Myocyte (in vitro differentiated cells): ENCODE results near the gene DNAH1. TPM values are rescaled to one million over a fixed set of nuclear protein-coding genes. Genes with fewer than 3 reads are reported as not detected.

Experiments used
- DNase-seq: peaks from one replicate; pipeline ENCODE4 v3.0.0-alpha.2; 2012; ENCODE audit warnings: low read depth
- total RNA-seq: library from RNA; depleted of rRNA; stranded (reverse); fragments of >200 nt; gene quantifications from 2 replicates; pipeline ENCODE4 v1.2.3, GENCODE V29; 2014

Gene DNAH1
- total RNA-seq, 1 donor from 2014 or later, result 1.9 TPM

GRCh38 chr3:52356126-52356525, 40.0 kb downstream of the DNAH1 start:
- DNase-seq, result no peak

DNA sequence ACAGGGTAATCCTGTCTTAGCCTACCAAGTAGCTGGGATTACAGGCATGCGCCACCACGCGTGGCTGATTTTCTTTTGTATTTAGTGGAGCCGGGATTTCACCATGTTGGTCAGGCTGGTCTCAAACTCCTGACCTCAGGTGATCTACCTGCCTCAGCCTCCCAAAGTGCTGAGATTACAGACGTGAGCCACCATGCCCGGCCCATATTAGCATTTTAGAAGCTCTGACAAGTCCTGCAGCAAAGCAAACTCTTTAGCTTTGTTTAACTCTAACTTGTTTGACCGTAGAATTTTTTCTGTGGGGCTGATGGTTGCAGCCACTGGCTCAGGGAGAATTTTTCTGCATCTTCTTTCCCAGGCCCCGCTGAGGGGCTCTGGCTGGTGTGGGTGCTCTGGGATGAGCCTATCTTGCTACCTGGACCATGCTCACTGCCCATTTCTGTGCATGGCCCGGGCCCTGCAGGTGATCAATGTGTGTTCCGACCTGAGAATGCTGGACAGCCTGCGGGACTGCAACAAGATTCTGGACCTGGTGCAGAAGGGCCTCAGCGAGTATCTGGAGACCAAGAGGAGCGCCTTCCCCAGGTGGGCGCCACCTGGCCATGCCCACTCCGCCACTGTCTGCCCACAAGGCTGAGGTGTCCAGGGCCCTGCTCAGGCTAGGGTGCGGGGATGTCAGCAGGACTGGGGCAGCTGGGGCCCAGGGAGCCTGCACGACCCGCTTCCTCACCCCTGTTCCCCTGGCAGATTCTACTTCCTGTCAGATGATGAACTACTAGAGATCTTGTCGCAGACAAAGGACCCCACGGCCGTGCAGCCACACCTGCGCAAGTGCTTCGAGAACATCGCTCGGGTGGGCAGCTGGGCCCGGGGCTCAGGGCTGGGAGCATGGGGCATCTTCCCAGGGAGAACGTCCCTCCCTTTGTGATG, 41.3 kb downstream of the DNAH1 start:
- DNase-seq, result no peak

GRCh38 chr3:52358362-52358940, 42.3 kb downstream of the DNAH1 start:
- no peak for DNase-seq

- DNase-seq, result no peak
Measured at GRCh38 chr3:52359116-52359855, 43.2 kb downstream of the DNAH1 start.

GRCh38 chr3:52361011-52361410, 44.9 kb downstream of the DNAH1 start:
- no peak for DNase-seq

- DNase-seq, result no peak
Measured at GRCh38 chr3:52361454-52361853, 45.3 kb downstream of the DNAH1 start.

DNA sequence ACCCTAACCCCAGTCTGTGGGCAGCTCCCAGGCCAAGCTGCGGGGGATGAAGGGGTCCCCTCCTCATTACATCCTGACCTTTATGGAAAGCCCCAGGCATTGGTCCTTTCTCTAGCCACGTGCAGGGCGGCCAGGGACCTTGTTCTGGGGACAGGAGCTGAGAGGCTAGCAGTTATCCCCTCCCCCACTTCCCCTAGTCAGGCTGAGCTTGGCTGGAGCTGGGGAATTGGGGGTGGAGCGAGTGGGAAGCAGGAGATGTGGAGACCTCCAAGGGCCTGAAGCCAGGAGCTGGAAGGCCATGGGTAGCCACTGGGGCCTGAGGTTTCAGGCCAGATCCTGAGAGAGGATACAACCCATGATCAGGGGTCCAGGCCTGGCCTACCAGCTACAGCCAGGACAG, 45.8 kb downstream of the DNAH1 start:
- DNase-seq, result no peak

DNA sequence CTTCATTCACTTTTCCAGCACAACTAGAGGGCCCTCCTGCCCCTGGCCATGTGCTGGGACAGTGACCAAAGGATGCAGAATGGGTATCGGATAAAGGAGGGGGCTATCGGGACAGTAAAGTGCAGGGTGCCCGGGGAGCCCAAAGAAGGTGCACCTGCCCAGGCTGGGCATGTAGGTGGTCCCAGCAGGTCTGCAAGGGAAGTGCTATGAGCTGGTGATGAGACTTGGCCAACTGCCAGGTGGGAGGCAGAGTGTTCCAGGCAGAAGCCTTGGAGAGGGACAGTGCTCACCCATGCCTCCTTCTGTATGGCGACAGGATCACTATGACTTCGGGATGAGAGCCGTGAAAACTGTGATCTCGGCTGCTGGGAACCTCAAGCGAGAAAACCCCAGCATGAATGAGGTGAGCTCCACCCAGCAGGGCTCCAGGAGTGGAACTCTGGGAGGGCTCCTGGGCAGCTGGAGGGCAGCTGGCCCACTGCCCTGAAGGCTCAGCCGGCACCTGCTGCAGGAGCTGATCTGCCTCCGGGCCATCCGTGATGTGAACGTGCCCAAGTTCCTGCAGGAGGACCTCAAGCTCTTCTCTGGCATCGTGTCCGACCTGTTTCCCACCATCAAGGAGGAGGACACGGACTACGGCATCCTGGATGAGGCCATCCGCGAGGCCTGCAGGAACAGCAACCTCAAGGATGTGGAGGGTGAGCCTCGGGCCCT, 48.4 kb downstream of the DNAH1 start:
- DNase-seq, result no peak

- DNase-seq, result no peak
Measured at GRCh38 chr3:52366527-52366926, 50.4 kb downstream of the DNAH1 start.

GRCh38 chr3:52367891-52368880, 52.1 kb downstream of the DNAH1 start:
- DNase-seq, result no peak

DNA sequence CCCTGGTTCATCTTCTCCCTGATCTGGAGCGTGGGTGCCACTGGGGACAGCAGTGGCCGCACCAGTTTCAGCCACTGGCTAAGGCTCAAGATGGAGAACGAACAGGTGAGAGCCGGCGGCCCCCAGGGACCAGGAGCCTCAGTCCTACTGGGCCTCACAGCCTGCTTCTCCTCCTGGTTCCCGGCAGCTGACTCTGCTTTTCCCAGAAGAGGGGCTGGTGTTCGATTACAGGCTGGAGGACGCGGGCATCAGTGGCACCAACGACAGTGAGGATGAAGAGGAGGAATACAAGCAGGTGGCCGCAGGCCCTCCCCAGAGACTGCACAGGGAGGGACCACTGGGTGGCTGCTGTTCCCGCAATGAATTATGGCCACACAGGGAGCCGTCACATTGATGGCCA, 54.4 kb downstream of the DNAH1 start:
- no peak for DNase-seq

GRCh38 chr3:52372822-52373504, 56.8 kb downstream of the DNAH1 start:
- DNase-seq, result no peak

DNA sequence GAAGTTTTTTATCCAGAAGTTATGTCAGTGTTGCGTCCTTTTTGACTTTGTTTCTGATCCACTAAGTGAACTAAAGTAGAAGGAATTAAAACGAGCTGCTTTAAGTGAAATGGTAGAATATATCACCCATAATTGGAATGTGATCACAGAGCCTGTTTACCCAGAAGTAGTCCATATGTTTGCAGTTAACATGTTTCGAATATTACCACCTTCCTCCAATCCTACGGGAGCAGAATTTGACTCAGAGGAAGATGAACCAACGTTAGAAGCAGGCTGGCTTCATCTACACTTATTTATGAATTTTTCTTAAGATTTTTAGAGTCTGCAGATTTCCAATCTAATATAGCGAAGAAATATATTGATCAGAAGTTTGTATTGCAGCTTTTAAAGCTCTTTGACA, 57.6 kb downstream of the DNAH1 start:
- no peak for DNase-seq

GRCh38 chr3:52374173-52374572, 58.1 kb downstream of the DNAH1 start:
- DNase-seq, result no peak

DNA sequence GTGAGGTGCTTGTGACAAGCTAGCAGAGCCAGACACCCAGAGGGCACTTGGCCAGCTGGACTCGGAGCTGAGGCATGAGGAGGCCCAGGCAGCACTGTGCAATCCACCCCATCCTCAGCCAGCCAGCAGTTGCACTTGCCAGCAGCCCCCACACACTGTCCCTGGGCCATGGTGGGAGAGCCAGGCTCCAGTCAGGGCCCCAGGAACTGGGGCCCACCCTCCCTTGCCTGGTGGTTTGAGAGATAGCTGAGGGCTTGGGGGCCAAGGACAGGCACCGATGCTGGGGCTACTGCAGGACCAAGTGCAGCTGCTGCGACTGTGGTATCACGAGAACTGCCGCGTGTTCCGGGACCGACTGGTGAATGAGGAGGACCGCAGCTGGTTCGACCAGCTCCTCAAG, 63.5 kb downstream of the DNAH1 start:
- DNase-seq, result peak; percentile 21

DNA sequence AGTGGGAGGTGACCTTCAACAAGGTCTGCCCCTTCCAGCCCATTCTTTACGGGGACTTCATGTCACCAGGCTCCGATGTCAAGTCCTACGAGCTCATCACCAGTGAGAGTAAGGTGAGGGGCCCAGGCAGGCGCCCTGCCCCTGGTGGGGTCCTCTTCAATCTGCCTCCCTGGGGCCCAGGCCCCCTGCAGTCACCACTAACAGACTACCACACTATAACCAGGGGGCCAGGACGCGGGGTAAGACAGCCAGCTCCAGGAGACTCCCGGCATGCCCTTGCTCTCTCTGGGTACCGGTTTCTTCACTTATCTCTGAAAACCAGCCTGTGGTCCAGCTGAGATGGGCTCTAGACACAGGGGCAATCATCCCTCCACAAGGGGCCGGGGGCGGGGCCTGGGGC, 63.9 kb downstream of the DNAH1 start:
- DNase-seq, result no peak

DNA sequence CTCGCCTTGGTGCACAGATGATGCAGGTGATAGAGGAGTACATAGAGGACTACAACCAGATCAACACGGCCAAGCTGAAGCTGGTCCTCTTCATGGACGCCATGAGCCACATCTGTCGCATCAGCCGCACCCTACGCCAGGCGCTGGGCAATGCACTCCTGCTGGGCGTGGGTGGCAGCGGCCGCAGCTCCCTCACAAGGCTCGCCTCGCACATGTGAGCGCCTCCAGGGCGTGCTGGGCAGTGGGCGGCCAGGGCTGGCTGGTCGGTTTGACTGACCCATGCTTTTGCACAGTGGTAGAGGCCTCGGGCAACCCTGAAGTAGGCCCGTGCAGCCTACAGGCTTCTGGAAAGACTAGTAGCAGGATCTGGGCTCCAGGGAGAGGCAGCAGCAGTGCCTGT, 65.5 kb downstream of the DNAH1 start:
- DNase-seq, result no peak

GRCh38 chr3:52383446-52383845, 67.3 kb downstream of the DNAH1 start:
- no peak for DNase-seq

DNA sequence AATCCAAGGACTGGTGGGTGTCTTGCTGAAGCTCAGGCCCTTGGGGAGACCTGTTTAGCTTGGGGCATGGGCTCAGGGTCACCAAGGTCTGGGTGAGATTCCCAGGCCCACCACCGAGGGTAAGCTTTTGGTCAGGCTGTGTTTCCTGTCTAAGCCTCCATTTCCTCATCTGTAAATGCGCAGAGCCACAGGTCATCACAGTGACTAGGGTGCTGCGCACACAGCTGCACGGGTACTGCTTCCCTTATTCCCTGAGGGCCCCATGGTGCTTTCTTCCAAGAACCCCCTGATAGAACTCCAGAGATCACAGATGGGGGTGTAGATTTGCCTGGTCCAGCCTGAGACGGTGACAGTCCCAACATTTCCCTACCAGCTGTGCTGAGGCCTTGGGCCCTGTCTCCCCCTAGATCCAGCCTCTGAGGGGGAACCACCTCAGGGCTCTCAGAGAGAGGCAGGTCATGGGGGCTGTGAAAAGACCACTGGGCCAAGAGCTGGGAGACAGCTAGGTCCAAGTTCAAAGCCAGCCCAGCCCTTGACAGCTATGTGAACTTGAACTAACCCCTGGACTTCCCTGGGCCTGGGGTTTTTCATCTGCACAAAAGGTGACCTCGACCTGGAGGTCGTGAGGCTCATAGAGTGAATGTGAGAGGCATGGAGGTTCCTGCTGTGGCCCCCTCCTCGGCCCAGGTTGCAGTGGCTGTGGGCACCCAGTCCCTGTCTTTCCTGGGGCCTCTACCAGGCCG, 68.1 kb downstream of the DNAH1 start:
- no peak for DNase-seq
